ENCODE results near the gene UST.
"Not testable (repeated sequence)": the region's sequence is repeated elsewhere in the genome, so short reads cannot be mapped to it uniquely, and the experiment has no call there.

Gene UST

DNA sequence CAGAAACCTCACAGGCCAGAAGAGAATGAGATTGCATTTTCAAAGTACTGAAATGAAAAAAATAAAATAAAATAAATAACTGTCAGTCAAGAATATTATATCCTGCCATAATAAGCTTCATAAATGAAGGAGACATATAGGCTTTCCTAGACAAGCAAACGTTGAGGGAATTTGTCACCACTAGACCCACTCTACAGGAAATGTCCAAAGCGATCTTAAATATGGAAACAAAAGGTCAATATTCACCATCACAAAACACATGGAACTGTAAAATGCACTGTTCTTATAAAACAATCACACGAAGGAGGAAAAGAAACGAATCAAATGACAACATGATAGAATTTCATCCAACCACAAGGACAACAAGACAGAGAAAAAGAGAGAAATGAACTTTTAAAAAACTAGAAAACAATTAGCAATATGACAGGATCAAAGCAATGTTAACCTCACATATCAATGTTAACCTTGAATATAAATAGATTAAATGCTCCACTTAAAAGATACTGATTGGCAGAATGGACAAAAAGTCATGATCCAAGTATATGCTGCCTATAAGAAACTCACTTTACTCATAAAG is 352.0 kb downstream of the UST start:
- no peak for DNase-seq

- no peak for DNase-seq
These were observed 355.5 kb downstream of the UST start for GRCh38 chr6:149102324-149102723.

DNA sequence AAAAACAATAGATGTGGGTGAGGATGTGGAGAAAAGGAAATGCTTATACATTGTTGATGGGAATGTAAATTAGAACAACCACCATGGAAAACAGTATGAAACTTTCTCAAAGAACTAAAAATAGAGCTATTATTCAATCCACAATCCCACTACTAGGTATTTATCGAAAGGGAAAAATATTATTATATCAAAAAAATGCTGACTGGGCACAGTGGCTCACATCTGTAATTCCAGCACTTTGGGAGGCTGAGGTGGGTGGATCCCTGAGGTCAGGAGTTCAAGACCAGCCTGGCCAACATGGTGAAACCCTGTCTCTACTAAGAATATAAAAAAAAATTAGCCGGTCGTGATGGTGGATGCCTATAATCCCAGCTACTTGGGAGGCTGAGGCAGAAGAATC is 357.1 kb downstream of the UST start:
- DNase-seq: not testable (repeated sequence)

DNA sequence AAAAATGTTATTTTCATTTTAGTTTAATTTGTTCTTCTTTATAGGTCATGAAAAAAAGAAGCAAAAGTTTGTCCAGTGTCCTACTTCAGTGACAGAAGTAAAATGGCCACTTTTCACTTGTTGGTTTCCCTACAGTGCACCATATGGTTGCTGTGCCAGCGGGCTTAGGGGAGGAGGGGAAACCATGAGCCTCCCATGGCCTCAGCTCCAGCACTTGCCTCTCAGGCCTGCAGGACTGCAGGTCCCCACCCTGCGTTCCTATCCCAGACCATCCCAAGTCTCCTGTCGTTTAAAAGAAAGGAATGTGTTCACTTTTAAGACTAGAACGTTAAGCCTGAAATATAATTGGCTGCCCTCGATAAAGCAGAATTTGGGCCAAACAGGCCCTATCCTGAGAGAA is 360.7 kb downstream of the UST start:
- DNase-seq: no peak

- peak; percentile 64 for DNase-seq
These were observed 361.4 kb downstream of the UST start for GRCh38 chr6:149108038-149108748.

DNA sequence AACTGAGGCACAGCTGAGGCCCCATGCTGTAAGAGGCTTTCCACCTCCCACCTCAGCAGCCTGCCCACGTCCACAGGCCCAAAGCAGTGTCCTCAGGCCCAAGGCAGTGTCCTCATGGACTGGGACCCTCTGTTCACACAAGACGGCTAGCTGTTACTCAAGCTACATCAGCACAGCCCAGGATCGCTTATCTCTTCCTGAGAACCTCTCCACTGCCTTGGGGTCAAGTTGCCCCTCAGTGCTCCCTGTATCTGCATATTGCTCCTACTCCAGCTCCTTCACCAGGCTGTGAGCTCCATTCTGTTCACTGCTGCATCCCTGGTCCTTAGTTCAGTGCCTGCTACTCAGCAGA is 361.9 kb downstream of the UST start:
- no peak for DNase-seq

- DNase-seq: no peak
These were observed 362.7 kb downstream of the UST start for GRCh38 chr6:149109397-149110070.

GRCh38 chr6:149111556-149112115 is 364.8 kb downstream of the UST start:
- DNase-seq: no peak

GRCh38 chr6:149112976-149113375 is 366.1 kb downstream of the UST start:
- DNase-seq: no peak

DNA sequence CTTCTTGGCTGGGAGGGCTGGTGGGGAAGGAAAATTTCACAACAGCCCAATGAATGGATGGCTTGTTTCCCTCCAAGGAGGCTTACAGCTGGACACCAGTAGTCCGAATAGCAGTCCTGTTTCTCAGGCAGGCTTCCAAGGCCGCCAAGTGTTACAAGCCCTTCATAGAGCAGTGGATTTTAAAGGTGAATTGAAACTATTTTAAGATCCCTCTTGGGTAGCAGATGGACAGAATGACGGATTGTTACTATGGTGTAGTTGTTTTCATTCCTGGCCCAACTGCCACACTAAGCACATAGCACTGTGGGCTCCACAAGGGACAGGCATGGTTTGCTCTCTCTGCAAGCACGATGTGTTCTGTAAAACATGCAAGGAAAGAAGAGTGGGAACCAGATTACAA is 367.3 kb downstream of the UST start:
- DNase-seq: peak; percentile 62

- no peak for DNase-seq
These were observed 372.2 kb downstream of the UST start for GRCh38 chr6:149118737-149119653.

- DNase-seq: no peak
These were observed 376.3 kb downstream of the UST start for GRCh38 chr6:149122850-149123821.

GRCh38 chr6:149125309-149125708 is 378.5 kb downstream of the UST start:
- DNase-seq: no peak
